Stimulated activated CD8-positive, alpha-beta memory T cell treated with anti-CD3 and anti-CD28 coated beads, Interleukin-15, amount 100 ng/mL, for 24 hours (primary cell): ENCODE measurements around the gene PAGE2B.
"Not testable (repeated sequence)": the region's sequence is repeated elsewhere in the genome, so short reads cannot be mapped to it uniquely, and the experiment has no call there.

Experiments
- DNase-seq: peaks from one replicate; pipeline ENCODE4 v3.0.0-alpha.2; 2020; ENCODE audit warnings: low read depth

Gene PAGE2B

DNA sequence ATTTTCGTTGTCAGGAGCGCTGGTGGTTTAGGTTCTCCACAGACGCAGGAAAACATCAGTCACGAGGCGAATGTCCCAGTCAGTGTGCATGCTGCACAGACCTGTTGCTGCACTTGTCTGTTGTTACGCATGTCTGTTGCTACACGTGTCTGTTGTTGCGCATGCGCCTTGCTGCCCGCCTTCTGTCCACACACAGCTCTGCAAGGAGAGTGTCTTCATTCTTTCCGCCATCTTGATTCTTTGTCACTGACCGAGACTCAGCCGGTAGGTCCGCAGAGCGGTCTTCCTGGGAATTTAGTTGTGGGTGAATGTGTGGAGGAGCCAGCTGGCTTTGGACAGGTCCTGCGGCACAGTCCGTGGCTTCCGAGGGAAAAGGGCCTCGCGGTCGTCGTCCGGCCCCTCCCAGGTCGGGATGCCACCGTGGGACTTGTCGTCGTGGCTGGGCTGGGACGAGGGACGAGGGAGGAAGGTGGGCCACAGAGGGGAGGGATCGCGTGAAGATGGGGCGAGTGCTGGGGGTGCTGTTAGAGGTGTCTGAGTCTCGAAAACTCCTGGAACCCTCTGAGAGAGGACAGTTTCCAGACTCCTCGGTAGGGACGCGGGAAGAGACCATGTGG is at the start of gene PAGE2B:
Gene PAGE2B, plus strand, starts transcription at position 180 of the 617 bp plus-strand sequence. CDS start 1,012 bp downstream, outside the sequence.
- DNase-seq: no peak

GRCh38 chrX:55026143-55026542 is 48.7 kb upstream of the PAGE2B start:
- no peak for DNase-seq

DNA sequence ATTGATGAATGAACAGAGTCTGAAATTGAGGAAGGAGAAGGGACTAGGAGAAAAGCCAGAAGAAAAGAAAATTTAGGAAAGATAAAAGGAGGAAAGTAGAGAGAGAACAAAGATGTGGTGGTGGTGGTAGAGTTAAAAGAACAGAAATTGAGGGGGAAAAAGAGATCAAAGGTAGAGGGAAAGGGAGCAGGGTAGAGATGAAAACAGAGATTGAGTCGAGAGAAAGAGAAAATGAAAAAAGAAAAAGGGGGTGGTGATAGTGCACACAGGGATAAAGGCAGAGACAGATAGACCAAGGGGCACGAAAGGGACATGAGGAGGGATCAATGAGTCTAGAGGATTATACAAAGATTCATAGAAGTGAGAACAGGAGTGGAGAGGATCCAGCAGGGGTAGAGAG is 48.0 kb upstream of the PAGE2B start:
- no peak for DNase-seq

DNA sequence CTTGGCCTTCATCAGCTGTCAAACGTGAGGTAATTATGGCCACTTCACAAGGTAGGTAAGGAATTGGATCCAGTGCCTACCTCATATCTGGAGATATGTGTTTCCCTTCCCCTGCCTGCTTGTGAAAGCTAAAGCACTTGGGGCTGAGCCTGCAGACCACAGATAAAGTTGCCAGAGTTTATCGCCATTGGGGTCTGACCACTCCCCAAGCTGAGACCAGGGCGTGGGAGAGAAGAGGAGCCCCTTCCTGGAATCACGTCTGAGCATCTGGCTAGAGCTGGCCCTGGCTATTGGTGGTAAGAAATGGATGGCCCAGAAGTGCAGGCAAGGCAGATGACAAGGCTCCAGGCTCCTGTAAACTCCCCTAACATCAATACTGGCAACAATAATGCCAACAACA is 46.8 kb upstream of the PAGE2B start:
- no peak for DNase-seq

DNA sequence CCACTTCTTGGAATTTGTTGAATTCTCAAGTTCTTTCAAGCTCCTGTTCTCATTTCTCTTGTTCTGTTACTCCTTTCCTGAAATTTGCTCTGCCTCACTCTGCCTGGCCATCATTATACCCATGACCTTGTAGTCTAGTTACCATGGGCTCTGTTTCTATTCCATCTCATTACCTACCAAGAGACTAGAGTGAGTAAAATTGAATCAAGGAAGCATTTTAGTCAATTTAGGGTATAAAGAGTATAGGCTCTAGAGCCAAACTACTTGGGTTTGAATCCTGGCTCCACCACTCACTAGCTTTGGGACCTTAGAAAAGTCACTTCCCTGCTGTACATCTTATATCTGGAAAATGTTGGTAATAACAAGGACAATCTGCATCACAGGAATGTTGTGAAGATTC is 46.2 kb upstream of the PAGE2B start:
- no peak for DNase-seq

DNA sequence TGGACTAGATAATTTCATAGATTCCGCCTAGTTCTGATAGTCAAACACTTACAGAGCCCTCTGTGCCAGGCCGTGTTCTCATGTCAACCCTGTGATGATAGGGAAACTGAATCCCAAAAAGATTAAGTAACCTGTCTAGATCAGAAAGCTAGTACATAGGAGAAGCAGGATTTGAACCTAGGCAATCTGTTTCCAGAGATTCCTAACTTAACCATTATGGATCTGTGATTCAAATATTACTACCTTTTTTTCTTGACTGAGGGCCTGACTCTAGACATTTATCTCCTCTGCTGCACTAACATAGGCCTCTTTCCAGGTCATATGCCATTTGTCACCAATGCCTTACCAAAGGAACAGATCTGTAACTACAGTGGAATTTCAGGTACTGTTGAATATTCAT is 45.5 kb upstream of the PAGE2B start:
- DNase-seq: no peak

DNA sequence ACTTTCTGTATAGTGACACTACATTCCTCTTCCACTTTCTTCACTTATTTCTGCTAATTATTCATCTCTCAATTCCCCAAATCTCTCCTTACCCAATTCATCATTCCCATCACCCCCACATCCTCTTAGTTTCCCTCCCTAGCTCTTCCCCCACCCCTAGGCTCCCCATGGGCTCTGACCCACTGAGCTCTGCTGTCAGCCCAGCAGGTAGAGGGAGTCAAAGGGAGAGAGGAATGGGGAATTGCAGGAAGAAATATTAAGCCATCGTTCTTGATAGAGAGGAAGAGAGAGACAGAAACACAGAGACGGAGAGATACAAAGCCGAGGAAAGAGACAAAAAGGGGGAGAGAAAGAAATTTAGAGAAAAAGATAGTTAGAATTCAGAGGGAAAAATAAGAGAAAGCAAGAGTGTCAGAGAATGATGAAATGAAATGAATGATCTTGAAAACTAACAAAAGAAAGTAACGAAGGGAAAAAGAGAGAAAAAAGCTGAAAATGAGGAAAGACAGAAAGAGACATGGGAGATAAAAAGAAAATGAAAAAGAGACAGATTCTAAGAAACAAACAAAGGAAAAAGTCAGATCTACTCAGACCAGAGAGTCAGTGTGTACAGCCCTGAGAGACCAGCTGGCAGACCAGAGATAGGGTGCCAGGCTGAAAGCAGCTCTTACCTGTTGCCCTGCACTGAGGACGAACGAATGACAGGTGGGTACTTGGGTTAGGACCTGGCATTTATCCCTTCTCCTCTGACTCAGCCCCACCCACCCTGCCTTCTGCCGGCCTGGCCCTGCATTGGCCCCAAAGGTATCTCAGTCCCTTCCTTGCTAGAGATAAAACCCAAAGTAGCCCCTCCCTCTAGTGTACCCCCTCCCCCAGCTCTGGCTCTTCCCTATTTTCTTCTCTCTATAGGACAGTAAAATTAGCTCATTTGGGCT is 44.3 kb upstream of the PAGE2B start, which contains the start of gene ALAS2:
Gene ALAS2, minus strand, starts transcription at position 707 of the 935 bp plus-strand sequence. CDS start 4,977 bp downstream, outside the sequence.
- no peak for DNase-seq

GRCh38 chrX:55033429-55033828 is 41.4 kb upstream of the PAGE2B start:
- DNase-seq: no peak

- no peak for DNase-seq
Observed at GRCh38 chrX:55039471-55039870, 35.4 kb upstream of the PAGE2B start.

DNA sequence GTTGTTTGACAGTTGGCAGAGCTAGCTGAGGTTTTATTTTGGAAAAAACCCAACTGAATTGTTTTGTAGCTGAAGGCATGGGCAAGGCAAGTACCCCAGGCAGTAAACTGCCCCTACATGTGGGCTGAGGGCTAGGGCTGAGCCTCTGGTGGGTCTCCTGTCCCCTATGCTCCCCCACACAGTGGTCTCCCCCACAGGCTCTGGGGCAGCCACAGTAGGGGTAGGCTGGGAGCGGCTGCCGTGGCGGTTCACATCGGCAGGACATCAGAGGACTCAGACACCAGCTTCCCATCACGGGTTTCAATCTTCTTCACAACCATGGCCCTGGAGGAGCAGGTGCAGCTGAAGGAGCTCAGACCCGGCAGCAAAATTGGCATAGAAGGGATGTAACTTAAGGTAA is 33.3 kb upstream of the PAGE2B start:
- DNase-seq: no peak

DNA sequence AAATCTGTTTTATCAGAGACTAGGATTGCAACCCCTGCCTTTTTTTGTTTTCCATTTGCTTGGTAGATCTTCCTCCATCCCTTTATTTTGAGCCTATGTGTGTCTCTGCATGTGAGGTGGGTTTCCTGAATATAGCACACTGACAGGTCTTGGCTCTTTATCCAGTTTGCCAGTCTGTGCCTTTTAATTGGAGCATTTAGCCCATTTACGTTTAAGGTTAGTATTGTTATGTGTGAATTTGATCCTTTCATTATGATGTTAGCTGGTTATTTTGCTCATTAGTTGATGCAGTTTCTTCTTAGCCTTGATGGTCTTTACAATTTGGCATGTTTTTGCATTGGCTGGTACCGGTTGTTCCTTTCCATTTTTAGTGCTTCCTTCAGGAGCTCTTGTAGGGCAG is 24.2 kb upstream of the PAGE2B start:
- DNase-seq: not testable (repeated sequence)

GRCh38 chrX:55056820-55057674 is 17.8 kb upstream of the PAGE2B start:
- no peak for DNase-seq

DNA sequence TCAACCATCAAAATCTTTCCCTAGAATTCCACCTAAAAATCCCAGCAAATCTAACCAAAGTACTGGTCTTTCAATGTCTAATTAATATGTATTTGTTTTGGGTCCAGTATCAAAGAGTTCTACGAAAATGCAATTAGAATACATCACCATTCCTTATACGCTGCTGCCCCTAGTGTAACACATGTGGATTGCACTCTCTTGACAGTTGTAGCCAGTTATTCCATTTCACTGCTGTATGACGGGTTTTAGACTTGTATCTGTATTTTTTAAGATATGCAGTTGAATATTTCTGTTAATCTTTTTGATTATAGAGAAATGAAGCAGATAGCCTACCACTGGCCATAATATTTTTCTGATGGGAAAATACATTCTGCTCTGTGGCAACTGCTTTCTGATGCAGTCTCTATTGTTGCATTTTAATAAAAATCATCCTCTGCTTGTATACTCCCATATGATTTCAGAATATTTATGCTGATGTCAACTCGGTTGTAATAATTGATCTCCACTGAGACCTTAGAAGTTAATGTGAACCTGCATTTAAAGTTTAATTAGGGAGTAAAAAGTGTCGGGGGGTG is 17.1 kb upstream of the PAGE2B start:
- DNase-seq: no peak

- not testable (repeated sequence) for DNase-seq
Observed at GRCh38 chrX:55067180-55067579, 7.7 kb upstream of the PAGE2B start.

DNA sequence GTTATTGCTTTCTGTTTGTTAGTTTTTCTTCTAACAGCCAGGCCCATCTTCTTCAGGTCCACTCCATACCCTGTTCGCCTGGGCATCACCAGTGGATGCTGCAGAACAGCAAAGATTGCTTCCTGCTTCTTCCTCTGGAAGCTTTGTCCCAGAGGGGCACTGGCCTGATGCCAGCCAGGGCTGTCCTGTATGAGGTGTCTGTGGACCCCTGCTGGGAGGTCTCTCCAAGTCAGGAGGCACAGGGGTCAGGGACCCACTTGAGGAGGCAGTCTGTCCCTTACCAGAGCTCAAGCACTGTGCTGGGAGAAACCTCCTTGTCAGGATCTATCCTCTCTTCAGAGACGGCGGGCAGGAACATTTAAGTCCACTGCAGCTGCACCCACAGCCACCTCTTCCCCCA is 2.5 kb upstream of the PAGE2B start:
- no peak for DNase-seq

DNA sequence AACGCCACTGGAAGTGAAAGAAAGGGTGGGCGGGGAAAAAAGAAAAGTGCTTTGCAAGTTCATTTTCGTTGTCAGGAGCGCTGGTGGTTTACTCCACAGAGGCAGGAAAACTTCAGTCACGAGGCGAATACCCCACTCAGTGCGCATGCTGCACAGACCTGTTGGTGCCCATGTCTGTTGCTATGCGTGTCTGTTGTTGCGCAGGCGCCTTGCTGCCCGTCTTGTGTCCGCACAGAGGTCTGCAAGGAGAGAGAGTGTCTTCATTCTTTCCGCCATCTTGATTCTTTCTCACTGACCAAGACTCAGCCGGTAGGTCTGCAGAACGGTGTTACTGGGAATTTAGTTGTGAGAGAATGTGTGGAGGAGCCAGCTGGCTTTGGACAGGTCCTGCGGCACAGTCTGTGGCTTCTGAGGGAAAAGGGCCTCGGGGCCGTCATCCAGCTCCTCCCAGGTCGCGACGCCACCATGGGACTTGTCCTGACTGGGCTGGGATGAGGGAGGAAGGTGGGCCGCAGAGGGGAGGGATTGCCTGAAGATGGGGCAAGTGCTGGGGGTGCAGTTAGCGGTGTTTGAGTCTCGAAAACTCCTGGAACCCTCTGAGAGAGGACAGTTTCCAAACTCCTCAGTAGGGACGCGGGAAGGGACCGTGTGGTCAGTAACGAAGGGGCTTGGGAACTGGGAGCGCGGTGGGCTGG is 14.1 kb downstream of the PAGE2B start, which contains the start of gene PAGE2:
Gene PAGE2, plus strand, starts transcription at position 224 of the 695 bp plus-strand sequence. CDS start 1,003 bp downstream, outside the sequence.
- no peak for DNase-seq

- DNase-seq: no peak
Observed at GRCh38 chrX:55098691-55099090, 23.9 kb downstream of the PAGE2B start.

DNA sequence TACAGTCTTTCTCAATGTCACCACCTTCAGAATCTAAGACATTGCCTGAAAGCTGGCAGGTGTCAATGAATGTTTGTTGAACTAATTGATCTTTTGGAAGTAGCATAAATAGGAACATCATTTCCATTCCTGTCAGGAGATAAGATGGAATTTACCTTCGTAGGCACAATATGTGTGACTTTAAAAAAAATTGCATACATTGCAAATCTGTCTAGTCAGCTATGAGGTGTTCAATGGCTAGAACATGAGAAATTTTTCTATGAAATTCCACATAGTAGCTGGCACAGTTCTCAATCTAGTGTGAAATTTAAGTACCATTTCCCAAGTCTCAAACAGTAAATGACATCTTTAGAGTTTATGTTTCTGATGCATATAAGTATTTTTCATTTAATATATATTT is 24.3 kb downstream of the PAGE2B start:
- no peak for DNase-seq

GRCh38 chrX:55102754-55103153 is 27.9 kb downstream of the PAGE2B start:
- DNase-seq: no peak

- DNase-seq: no peak
Observed at GRCh38 chrX:55107262-55107661, 32.4 kb downstream of the PAGE2B start.

- DNase-seq: no peak
Observed at GRCh38 chrX:55107911-55108310, 33.1 kb downstream of the PAGE2B start.
